ENCODE data around the gene NDRG2.
"Not testable (repeated sequence)": the region's sequence is repeated elsewhere in the genome, so short reads cannot be mapped to it uniquely, and the experiment has no call there.

NDRG2 gene

DNA sequence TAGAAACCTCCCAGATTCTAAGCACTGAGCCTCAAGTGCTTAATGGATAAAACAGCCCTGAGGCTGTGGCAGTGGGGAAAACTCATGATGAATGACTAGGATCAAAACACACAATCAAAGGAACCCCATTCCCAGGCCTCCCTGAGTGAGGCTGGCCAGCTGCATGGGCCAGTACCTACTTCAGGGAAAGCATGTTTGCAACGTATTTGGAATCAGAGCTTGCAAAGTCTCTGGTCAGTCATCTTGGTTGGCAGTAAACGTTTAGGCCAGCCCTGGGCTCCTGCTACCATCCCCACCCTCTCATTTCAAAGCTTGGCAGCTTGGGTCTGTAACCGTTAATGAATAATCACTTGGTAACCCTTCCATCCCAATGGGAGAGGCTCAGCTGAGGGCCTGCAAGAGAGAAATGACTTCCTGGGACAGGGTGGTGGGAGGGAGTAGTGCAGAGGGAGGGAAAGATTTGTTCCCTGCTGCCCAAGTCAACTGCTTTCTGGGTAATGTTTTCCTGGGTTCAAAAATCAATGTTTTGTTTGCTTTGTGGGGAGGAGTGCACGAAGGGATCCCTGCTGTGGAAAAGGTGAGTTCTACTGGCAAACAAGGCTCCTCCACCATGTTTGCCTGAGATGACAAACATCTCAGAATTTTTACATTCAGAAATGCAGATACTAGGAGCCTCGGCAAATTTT is 30.7 kb upstream of the NDRG2 start:
- DNase-seq = no peak

DNA sequence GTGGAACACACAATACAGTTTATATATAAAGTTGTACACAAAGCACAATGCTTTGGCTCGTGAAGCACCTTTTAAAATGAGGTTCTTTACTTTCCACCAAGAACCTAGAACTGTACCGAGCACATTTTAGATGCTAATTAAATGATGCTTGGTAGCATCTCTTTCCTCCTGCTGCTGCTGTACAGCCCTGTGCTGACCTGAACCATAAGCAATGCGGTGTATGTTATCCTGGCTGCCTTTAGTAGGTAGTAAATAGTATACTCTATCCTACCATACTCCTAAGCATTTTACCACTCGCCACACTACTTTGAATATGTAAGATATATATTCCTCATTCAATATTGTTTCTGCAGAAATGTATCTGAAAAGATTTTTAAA is 29.9 kb upstream of the NDRG2 start:
- no peak for DNase-seq

DNA sequence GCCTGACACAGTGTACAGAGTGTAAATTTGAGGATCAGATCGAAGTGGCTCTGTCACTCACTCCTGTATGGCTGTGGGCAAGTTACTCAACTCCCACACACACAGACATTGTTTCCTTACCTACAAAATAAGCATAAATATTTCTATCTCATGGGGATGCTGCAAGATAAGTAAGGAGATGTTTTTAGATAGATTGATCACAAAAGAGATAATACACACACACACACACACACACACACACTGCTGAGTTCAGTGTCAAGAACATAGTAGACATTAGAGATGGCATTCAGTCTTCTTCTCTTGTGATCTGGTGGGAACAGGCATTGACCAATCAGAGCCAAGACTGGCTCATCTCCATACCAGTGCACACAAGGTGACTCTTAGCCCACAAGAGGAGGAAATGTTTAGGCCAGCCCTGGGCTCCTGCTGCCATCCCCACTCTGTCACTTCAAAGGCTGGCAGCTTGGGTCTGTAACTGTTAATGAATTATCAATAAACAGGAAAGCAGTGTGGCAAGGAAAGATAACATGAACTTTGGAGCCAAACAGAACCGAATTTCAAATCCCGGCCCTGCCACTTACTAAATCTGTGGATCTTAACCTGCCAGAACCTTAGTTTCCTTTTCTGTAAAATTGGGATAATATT is 29.4 kb upstream of the NDRG2 start:
- no peak for DNase-seq

DNA sequence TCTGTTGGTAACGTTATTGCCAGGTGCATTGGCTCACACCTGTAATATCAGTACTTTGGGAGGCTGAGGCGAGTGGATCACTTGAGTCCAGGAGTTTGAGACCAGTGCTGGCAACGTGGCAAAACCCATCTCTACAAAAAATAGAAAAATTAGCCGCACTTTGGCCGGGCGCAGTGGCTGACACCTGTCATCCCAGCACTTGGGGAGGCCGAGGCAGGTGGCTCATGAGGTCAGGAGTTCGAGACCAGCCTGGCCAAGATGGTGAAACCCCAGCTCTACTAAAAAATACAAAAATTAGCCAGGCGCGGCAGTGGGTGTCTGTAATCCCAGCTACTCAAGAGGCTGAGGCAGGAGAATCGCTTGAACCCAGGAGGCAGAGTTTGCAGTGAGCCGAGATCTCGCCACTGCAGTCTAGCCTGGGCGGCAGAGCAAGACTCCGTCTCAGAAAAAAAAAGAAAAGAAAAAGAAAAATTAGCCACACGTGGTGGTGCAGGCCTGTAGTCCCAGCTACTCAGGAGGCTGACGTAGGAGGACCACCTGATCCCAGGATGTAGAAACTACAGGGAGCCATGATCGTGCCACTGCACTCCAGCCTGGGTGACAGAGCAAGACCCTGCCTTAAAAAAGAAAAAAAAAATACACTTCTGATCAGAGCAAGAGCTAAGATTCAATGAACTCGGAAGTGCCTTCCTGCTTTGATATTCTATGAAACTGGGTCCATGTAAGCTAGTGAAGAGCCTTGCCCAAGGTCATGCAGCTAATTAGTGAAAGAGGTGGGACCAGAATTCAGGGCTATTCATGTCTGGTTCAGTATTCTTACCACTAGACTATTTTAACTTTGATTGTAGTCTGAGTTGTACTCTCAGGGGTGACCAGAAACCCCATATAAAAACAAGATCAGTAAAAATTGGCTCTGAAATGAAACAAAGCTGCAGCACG is 28.6 kb upstream of the NDRG2 start:
- DNase-seq = no peak

DNA sequence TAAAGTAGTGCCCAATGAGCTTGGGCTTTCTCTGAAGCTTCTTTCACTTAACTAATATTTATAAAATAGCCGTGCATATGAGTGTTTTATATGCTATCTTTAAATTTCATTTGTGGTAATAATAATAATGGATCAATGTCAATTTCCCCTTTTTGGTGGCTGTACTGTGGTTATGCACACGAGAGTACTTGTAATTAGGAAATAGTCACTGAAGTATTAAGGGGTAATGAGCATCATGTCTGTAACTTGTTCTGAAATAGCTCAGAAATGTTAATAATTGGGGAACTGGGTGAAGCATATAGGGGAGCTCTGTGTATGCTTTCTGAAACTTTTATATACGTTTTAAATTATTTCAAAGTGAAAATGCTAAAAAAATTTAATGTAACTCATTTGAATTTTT is 25.7 kb upstream of the NDRG2 start:
- no peak for DNase-seq

DNA sequence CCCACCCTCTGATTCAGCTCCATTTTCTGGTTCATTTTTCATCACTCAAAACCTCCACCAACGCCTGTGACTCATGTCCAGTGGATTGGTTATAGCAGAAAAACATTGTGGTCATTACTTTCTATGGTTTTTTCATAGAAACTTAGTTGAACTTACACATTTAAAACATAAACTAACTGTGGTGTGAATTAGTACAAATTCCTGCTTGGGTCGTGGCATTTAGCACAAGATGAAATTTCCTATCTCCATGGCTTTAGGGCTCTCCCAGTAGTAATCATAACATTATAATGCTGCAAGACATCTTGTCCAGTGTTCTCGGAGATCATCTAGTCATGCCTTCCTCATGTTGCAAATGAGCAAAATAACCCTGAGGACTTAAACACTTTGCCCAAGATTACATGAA is 24.4 kb upstream of the NDRG2 start:
- no peak for DNase-seq

DNA sequence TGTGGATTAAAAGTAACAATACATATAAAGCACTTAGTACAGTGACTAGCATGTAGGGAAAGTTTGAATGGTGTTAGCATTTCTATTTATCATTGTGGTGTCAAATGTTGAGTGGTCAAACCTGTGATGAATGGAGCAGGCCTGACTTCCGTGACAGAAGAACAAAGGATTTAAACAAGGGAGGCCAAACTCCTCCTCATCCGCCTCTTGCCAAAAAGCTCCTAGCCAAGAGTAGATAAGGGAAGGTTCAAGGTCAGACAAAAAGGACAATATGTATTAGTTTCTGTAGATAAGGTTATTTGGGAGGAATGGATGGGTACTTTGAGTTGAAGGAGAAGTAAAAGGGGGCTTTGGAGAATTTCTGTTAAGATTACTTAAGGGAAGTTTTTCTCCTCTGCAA is 23.8 kb upstream of the NDRG2 start:
- DNase-seq = no peak

DNA sequence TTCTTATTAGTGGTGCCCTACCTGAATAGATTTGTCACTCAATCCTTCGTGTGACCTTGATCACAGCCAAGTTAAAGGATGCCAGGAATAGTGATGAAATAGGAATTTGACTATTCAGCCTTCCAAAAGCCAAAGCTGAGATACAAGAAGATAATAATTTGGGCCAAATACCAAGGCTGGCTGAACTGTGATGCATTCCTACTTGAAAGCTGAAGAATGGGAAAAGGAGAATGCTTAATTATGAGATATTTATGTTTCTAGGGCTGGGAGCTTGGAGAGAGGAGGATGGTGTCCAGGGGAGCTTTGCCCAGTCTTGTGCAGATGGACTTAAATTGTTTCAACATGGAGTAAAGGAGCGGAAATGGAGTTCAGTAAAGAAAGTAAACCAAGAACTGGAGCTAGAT is 22.5 kb upstream of the NDRG2 start:
- no peak for DNase-seq

DNA sequence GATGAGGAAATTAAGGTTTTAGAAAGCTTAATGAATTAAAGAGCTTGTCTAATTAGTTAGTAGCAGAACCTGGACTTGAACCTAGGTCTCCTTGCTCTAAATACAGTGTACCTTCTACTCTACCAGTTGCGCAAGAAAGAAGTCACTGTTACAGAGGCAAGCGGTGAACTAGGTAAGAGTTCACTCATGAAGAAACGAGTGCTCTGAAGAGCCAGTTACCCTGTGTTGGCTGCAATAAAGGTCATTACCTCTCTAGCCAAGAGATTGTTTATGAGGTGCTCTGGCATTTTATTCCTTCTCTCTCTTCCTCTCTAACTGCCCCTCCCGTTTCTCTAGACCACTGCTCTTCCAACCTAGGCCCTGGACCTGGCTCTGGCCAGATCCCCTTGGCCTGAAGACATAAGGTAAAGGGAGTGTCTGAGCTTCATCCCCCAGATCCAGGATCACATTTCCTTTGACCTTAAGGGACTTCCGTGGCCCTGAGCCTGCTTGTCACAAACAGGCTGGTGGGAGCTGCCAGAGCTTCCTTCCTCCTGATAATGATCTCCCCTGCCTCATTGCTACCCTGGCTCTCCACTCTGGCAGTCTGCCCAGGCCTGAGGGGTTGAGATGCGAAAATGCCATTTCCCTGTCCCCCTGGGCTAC is 19.2 kb upstream of the NDRG2 start:
- no peak for DNase-seq

DNA sequence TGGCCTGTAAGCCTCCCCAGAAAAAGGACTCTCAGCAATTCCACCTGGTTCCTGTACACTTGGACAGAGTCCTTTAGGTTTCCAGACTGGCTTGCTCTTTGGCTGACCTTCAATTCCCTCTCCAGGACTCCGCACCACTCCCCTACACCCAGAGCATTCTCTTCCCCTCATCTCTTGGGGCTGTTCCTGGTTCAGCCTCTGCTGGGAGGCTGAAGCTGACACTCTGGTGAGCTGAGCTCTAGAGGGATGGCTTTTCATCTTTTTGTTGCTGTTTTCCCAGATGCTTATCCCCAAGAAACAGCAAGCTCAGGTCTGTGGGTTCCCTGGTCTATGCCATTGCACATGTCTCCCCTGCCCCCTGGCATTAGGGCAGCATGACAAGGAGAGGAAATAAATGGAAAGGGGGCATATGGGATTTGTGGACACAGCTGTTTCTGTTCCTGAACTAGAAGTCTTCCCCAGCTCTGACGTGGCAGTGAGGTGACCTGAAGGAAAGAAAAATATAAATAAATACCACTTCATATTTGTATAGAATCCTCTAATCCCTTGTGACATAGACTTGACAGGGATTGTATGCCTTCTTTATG is 18.6 kb upstream of the NDRG2 start:
- no peak for DNase-seq

DNA sequence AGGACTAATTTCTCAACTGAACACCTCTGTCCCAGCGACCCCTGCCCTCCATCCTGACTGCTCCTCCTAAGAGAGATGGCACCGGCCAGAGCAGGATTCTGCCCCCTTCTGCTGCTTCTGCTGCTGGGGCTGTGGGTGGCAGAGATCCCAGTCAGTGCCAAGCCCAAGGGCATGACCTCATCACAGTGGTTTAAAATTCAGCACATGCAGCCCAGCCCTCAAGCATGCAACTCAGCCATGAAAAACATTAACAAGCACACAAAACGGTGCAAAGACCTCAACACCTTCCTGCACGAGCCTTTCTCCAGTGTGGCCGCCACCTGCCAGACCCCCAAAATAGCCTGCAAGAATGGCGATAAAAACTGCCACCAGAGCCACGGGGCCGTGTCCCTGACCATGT is 18.1 kb upstream of the NDRG2 start:
- DNase-seq = no peak

DNA sequence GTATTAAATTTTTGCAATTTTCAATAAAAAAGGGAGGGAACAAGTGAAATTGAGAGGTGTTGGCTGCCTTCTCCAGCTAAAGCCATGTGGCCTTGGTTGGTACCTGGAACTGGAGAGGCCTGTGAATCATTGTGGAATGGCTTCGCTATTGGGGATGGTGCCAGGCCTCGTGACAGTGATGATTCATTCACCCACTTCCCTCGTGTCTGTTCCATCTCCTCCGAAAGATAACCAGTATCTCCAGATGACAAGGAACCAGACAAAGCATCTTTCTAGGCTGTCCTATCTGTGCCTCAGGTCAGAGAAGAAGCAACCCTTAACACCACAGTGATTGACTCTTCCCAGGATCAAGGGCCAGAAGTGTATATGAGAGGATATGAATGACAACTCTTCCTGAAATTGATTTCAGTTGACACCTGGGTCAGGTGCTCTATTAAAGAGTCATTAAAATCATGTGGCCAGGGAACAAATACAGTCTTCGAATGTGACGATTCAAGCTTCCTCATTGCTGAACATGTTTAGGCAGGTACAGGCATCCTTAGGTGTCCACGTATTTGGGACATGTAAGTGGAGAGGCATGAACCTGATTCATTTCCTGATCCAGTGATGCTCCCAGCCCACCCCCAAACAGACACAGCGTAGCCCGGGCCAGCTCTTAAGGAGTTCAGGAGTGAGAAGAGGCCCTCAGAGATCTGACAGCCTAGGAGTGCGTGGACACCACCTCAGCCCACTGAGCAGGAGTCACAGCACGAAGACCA is 17.0 kb upstream of the NDRG2 start, which contains the start of gene RNASE7:
TSS of gene RNASE7 (plus strand) at position 687 of the 758 bp plus-strand sequence. CDS start 631 bp downstream, outside the sequence.
- no peak for DNase-seq

DNA sequence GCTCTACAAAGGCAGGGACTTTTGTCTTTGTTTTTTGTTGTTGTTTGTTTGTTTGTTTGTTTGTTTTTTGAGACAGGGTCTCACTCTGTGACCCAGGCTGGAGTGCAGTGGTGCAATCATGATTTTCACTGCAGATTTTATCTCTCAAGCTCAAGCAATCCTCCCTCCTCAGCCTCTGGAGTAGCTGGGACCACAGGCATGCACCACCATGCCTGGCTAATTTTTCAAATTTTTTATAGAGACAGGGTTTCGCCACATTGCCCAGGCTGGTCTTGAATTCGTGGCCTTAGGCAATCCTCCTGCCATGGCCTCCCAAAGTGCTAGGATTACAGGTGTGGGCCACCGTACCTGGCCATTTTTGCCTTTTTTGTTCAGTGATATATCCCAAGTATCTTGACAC is 16.1 kb upstream of the NDRG2 start:
- not testable (repeated sequence) for DNase-seq

DNA sequence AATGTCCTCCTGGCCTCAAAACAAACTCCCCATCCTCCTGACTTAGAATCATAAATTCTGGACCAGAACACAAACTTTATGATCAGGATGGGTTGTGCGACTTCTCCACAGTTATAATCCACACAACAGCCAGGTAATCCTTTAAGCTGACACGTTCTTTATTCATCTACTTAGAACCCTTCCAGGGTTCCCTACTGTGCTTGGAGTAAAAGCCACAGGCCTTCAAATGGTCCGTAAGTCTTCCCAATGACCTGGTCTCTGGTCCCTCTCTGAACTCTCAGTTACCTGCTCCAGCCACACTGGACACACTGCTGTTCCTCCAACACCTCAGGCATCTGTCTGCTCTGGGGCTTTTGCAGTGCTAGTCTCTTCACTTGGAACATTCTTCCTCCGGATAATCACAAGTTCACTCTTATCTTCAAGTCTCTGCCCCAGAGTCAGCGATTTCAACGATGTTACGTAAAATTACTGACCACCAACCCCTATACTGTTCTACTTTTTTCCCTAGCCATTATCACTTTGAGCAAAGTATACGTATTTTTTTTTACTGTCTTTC is 15.6 kb upstream of the NDRG2 start:
- no peak for DNase-seq

DNA sequence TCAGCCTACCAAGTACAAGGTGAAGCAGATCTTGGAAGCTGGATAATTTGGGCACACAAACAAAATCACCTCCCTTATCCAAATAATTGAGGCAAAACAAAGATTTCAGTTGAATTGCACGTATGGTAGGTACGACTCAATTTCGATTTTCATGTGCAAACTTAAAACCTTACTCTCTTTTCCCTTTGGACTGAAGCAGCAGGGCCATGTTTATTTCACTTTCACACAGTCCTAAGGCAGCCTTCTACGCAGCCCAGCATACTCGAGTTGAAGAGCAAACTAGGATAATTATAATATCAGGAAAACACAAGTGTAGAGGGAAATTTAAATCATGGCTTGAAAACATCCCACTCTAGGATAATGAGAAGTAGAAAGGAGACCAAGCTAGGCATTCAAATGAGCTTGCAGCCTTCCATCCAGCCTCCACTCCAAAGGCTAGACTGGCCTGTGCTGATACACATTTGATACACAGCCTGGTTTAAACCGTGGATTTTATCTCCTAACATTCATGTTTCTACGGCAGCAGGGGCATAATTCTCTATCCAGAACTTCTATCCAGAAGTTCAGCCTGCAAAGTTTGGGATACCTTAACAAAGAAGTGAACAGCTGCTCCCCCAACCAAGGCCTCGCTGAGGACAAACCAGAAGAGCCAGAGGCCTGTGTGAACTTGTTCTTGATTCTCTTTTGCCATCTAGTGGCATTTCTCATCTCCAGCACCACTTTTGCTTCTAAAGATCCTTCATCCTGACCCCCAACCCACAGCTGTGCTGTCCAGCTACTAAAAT is 14.9 kb upstream of the NDRG2 start:
- no peak for DNase-seq

DNA sequence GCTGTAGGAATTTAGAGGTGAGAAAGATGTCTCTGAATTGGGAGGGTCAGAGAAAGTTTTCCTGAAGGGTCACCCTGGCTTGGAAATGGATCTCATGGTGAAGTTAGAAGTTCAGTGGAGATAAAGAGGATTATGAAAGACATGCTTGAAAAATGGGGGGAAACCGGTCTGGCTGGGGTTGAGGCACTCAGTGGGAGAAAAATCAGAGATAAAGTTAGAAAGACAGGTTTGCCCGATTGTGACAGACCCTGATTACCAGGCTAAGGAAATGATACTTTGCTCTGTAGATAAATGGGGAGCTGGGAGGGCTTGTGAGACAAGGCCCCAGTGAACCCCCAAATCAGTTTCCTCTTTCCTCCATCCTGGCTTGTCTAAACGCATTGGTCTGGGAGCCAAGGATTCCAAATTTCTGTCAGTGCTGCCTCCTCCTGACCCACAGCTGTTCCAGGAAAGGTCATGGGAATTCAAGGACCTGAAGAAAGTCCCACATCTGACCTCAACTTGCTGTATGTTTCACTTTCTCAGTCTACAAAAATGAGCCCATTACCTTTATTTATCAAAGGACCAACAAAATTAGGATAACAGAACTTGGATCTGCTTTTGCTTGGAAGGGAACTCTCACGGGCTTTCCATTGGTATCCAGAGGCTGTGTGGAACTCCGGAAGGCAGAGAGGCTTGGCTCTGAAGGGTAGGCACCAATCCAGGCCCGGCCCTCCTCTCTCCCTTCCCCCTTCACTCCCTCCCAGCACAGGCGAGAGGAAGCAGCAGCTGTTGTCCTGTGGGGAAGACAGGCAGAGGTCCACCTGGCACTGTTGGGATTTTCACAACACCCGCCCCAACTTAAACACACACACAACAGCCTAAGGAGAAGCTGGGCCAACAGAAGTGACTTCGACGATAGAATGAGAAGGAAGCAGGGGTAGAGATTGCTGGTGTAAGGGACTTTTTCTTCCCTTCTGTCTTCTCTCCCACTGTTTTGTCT is 13.9 kb upstream of the NDRG2 start:
- DNase-seq = no peak

DNA sequence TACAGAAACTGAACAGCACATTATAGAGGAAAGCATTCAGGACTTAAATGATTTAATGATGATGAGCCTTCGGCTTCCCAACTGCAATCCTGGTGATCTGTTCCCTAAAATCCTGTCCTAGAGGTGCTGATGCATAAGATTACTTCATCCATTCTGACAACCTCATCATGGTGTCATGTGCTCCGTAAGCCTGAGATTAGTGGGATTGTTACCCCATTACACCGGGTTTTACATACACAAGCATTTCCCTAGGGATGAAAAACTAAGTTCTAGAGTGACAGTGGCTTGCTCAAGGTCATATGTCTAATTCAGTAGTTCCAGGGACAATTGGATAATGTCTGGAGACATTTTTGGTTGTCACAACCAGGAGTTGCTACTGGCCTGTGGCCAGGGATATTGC is 12.3 kb upstream of the NDRG2 start:
- DNase-seq = no peak

DNA sequence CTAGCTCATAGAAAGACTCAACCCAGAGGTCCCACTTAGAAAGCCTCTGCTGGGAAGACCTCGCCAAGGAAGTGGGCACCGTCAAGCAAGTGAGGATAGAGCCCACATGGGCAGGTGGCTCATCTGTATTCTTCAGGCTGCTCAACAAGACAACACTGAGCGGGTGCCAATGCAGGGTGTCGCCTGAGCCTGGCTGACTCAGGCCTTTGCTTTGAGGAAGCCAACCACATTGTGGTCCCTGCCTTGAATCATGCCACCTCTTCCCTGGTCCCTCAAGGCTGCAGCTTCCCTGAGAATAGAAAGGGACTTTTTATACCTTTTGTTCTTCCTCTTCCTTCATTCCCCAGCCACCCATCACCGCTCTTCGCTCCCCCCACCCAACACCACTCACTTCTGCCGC is 11.9 kb upstream of the NDRG2 start:
- no peak for DNase-seq

DNA sequence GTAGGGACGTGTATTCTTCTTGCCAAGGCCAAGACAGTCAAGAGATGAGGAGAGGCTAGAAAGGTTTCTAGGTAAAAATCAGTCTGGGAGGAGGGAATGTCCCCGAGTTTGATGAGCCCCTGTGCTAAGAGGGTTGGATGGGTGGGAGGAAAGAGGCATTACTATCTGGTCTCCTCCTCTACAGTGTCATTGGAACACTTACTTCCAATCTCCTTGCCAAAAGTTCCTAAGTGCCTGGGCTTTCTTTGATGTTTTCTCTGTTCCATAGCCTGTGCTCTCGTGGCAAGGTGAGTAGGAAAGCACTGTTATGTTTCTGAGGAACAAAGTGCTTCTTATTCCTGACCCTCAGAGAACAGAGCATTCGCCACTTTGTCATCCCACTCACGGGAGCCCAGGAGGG is 9.8 kb upstream of the NDRG2 start, which contains the start of gene RNASE13:
TSS of gene RNASE13 (minus strand) at position 101 of the 400 bp plus-strand sequence. CDS start 519 bp downstream, outside the sequence.
- no peak for DNase-seq

Data from activated naive CD4-positive, alpha-beta T cell treated with Interleukin-2 at 50 U/mL for 16 hours (primary cell).